Measurements from ENCODE around the gene CREB3L4.

Gene CREB3L4

DNA sequence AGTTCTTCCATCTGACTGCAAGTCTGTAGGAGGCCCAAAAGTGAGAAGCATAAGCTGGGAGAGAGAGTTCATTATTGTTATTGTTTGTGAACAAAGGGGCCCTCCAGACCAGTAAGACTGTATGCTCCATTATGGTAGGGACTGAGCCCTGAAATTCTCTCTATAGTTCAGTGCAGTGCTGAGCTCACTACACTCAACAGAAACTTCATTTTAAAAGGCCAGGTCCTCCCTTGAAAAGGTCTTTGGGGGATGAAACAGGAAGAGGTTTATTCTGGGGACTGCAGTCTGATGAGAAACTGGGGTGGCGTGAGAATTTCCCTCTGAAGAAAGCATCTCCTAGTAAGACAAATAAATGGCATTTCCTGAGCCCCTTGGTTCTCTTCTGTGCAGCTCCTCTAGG, 39.5 kb upstream of the CREB3L4 start:
- Histone ChIP-seq H3K4me1 (ENCODE audit: low read length) (peaks cover 6% of the 10 kb centered on the region), H3K79me2 (ENCODE audit: low read length) (peaks cover 15% of the 10 kb centered on the region), H3K9me3 (ENCODE audit: insufficient read depth, low read length) (no peaks in the 10 kb centered on the region), H2AFZ (ENCODE audit: low read depth, low read length) (no peak overlapping the region), H3K27me3 (ENCODE audit: low read depth, low read length) (no peaks in the 10 kb centered on the region), H3K4me2 (ENCODE audit: low read length) (no peak overlapping the region), H3K36me3 (replicated peaks; ENCODE audit: low read depth, low read length) (peaks cover 35% of the 10 kb centered on the region), H3K4me3 (ENCODE audit: low read length) (no peak overlapping the region), H4K20me1 (ENCODE audit: insufficient read depth, low read length) (no peaks in the 10 kb centered on the region; the same call in 1 of the 2 replicates), H3K27ac (ENCODE audit: low read length) (no peak overlapping the region), H3K9ac (ENCODE audit: low read length) (no peak overlapping the region)
- TF ChIP-seq, protein P1, sequence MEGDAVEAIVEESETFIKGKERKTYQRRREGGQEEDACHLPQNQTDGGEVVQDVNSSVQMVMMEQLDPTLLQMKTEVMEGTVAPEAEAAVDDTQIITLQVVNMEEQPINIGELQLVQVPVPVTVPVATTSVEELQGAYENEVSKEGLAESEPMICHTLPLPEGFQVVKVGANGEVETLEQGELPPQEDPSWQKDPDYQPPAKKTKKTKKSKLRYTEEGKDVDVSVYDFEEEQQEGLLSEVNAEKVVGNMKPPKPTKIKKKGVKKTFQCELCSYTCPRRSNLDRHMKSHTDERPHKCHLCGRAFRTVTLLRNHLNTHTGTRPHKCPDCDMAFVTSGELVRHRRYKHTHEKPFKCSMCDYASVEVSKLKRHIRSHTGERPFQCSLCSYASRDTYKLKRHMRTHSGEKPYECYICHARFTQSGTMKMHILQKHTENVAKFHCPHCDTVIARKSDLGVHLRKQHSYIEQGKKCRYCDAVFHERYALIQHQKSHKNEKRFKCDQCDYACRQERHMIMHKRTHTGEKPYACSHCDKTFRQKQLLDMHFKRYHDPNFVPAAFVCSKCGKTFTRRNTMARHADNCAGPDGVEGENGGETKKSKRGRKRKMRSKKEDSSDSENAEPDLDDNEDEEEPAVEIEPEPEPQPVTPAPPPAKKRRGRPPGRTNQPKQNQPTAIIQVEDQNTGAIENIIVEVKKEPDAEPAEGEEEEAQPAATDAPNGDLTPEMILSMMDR (IDR thresholded peaks at IDR 0.05; ENCODE audit: low read depth, low read length) = no peak
- TF ChIP-seq EZH2phosphoT487 (IDR thresholded peaks at IDR 0.05; ENCODE audit: low read depth) = no peak

DNA sequence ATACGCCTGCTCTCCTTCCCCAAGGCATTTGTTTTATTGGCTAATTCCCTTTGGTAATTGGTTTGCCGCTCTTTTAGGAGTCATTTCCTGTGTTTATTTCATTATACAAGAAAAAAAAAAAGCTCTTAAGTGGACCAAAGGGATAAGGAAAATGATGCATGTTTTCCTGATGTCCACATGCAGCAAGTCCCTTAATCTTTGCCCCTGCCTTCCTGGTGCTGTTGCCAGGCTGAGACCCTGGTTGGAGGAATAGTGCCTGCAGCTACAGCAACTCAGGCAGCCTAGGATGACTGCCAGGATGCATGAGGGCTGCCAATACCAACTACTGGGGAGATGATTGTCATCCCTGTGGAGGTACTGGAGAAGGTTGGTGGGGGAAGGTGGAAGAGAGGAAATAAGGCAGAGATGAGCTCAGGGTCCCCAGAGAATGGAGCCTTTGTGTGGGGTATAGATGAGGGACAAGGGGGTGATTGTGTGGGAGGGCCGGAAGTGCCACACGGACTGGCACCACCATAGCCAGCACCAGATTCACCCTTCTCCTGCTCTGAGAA, 38.8 kb upstream of the CREB3L4 start:
- Histone ChIP-seq H2AFZ (ENCODE audit: low read depth, low read length) (no peak overlapping the region), H3K4me2 (ENCODE audit: low read length) (no peak overlapping the region), H3K27me3 (ENCODE audit: low read depth, low read length) (no peaks in the 10 kb centered on the region), H3K36me3 (replicated peaks; ENCODE audit: low read depth, low read length) (peaks cover 40% of the 10 kb centered on the region), H3K4me3 (ENCODE audit: low read length) (no peak overlapping the region), H4K20me1 (ENCODE audit: insufficient read depth, low read length) (no peaks in the 10 kb centered on the region; the same call in 1 of the 2 replicates), H3K9me3 (ENCODE audit: insufficient read depth, low read length) (no peaks in the 10 kb centered on the region), H3K4me1 (ENCODE audit: low read length) (peaks cover 6% of the 10 kb centered on the region), H3K27ac (ENCODE audit: low read length) (no peak overlapping the region), H3K9ac (ENCODE audit: low read length) (no peak overlapping the region), H3K79me2 (ENCODE audit: low read length) (peaks cover 9% of the 10 kb centered on the region)
- TF ChIP-seq, protein P1 (IDR thresholded peaks at IDR 0.05; ENCODE audit: low read depth, low read length) = no peak
- no peak for TF ChIP-seq EZH2phosphoT487 (IDR thresholded peaks at IDR 0.05; ENCODE audit: low read depth)

DNA sequence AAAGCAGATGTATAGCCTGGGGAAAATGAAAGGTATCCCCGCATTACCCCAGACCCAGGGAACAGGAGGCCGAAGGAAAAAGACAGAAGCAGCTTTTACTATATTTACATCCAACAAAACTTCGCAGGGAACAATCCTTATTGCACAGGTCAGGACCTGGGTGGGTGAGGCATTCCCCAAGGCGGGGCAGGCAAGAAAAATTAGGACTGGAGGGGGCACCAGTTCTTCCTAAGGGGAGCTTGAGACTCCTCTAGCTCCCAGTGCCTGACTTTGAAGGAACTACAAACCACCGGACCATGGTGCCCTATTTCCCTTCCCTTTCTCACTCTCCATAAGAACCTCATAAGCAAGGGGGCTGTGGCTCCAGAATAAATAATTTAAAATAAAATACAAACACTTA, 38.3 kb upstream of the CREB3L4 start:
- H3K27ac ChIP-seq (ENCODE audit: low read length) = no peak overlapping the region
- H3K9me3 ChIP-seq (ENCODE audit: insufficient read depth, low read length) = no peaks in the 10 kb centered on the region
- no peak overlapping the region for H3K9ac ChIP-seq (ENCODE audit: low read length)
- H2AFZ ChIP-seq (ENCODE audit: low read depth, low read length) = no peak overlapping the region
- no peaks in the 10 kb centered on the region for H3K27me3 ChIP-seq (ENCODE audit: low read depth, low read length)
- no peak overlapping the region for H3K4me3 ChIP-seq (ENCODE audit: low read length)
- no peaks in the 10 kb centered on the region; the same call in 1 of the 2 replicates for H4K20me1 ChIP-seq (ENCODE audit: insufficient read depth, low read length)
- H3K79me2 ChIP-seq (ENCODE audit: low read length) = peaks cover 3% of the 10 kb centered on the region
- no peak overlapping the region for H3K4me2 ChIP-seq (ENCODE audit: low read length)
- TF ChIP-seq, protein P1 (IDR thresholded peaks at IDR 0.05; ENCODE audit: low read depth, low read length) = no peak
- TF ChIP-seq EZH2phosphoT487 (IDR thresholded peaks at IDR 0.05; ENCODE audit: low read depth) = no peak
- H3K4me1 ChIP-seq (ENCODE audit: low read length) = peaks cover under 1% of the 10 kb centered on the region; the same call in 1 of the 2 replicates
- peaks cover 44% of the 10 kb centered on the region for H3K36me3 ChIP-seq (replicated peaks; ENCODE audit: low read depth, low read length)

DNA sequence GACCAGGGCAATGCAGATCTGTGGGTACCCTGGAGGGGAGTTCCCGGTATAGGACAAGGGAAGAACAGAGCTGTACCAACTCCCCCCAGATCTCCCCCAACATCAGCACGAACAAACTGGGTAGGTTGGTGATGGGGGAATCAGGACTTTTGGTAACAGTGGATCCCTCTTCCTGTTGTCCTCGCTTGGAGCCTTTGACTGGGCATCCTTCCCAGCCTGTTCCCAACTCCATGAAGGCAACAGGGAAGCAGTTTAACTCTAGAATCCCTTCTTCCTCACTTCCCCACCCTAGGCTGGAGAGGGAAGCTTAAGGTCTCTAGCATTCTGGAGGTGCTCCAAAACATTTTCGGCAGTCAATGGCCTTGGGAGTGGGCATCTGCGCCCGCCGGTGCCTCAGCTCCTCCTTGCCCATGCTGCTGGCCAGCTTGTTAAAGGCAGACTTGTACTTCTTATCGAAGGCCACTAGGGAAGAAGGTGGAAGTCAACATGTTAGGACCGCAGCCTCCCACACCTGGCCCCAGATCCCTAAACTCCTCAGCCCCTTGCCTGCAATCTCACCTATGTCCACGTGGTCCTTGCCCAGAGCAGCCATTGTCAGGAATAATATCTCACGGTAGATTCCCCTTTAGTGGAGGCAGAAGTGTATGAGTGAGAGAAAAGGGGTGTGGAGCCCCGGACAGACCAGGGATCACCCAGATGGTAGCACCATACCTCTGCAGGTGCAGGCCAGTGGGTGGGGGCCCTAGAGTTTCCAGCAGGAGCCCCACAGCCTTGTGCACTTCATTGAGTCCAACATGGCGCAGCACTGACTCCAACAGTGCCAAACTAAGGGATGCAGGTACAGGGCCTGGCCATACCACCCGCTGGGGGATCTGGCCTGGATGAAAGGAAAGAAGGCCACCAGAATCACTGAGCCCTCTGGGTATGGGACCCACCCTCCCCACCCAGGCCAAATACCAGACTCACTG, 37.4 kb upstream of the CREB3L4 start:
- H2AFZ ChIP-seq (ENCODE audit: low read depth, low read length) = no peak overlapping the region
- no peaks in the 10 kb centered on the region for H3K4me1 ChIP-seq (ENCODE audit: low read length)
- peaks cover 52% of the 10 kb centered on the region for H3K36me3 ChIP-seq (replicated peaks; ENCODE audit: low read depth, low read length)
- H3K9ac ChIP-seq (ENCODE audit: low read length) = no peak overlapping the region
- no peaks in the 10 kb centered on the region; the same call in none of the 2 replicates for H4K20me1 ChIP-seq (ENCODE audit: insufficient read depth, low read length)
- TF ChIP-seq, protein P1 (IDR thresholded peaks at IDR 0.05; ENCODE audit: low read depth, low read length) = no peak
- no peak for TF ChIP-seq EZH2phosphoT487 (IDR thresholded peaks at IDR 0.05; ENCODE audit: low read depth)
- H3K79me2 ChIP-seq (ENCODE audit: low read length) = no peaks in the 10 kb centered on the region
- no peak overlapping the region for H3K4me3 ChIP-seq (ENCODE audit: low read length)
- no peak overlapping the region for H3K27ac ChIP-seq (ENCODE audit: low read length)
- H3K27me3 ChIP-seq (ENCODE audit: low read depth, low read length) = no peaks in the 10 kb centered on the region
- H3K9me3 ChIP-seq (ENCODE audit: insufficient read depth, low read length) = no peaks in the 10 kb centered on the region
- no peak overlapping the region for H3K4me2 ChIP-seq (ENCODE audit: low read length)

Measured in OCI-LY3 (cell line).